NK-92 (cell line): ENCODE data around the gene LYSET.
A peak's percentile ranks its signal among the peaks of the same experiment; 100 is the strongest.
"Not testable (repeated sequence)": the region's sequence is repeated elsewhere in the genome, so short reads cannot be mapped to it uniquely, and the experiment has no call there.

Experiments used
- DNase-seq: peaks from one replicate; lab custom pipeline; 2025; ENCODE audit not compliant: unreplicated experiment; lab: John Stamatoyannopoulos, UW

LYSET gene, protein sequence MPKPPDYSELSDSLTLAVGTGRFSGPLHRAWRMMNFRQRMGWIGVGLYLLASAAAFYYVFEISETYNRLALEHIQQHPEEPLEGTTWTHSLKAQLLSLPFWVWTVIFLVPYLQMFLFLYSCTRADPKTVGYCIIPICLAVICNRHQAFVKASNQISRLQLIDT

DNA sequence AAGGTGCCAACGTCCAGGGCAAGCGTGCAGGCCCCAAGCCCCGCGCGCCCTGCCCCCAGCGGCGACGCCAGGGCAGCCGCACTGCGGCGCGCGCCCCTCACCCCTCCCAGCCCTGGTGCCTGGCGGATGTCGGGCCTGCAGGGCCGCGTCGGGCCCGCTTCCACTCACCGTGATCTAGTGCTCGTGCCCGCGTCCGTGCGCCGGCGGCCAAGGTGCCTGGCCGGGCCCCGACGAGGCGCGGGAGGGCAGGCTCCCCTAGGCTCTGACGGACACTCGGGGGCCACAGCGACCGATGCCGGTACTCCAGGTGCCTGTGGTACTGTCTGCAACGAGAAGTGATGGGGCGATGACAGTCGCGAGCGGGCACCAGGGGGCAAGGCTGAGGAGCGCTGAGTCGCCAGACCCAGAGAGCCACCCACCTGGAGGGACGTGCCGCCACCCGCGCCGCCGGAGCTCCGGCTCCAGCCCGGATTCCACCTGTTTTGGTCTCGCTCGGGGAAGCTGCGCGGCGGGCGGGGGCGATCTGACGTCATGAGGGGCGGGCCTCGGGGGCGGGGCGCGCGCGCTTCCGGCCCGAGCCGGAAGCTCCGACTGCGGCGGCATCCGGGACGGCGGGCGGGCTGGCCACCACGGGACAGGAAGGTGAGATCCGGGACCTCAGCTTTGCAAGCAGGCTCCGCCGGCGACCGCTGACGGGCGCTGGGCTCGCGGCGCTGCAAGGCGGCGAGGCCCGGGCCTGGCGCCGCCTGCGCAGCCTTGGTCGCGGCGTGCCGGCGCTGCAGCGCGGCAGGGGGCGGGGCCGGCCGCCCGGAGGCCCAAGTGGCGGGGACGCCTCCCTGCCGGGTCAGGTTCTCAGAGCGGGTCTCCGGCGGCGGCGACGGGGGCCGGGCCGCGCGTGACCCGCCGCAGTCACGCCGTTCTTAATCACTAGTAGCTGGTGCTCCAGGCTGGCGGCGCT lies at the start of gene LYSET, which contains the start of gene MOAP1:
Gene LYSET, plus strand, starts transcription at position 927 of the 958 bp plus-strand sequence. CDS start 89 bp downstream, outside the sequence.
Gene MOAP1, minus strand, starts transcription at position 507 of the 958 bp plus-strand sequence. CDS start 655 bp downstream, outside the sequence.
- DNase-seq = peak; percentile 32

DNA sequence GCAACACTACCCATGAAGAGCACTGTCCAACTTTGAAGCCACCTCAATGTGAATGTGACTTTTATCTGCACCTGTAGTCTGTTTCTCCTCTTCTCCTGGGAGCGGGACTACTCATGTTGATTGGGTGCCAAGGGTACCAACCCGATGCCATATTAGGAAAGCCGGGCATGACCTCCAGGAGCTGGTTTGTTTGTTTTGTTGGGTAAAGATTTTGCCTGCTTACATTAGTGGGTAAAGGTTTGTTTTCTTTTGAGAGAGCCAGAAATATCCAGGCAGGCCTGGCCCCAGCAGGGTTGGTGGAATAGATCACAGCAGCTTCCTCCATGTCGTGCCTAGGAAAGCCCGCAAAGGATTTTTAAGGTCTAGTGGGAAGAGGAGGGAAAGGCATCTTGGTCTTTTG lies 49.7 kb upstream of the LYSET start:
- DNase-seq = no peak

DNA sequence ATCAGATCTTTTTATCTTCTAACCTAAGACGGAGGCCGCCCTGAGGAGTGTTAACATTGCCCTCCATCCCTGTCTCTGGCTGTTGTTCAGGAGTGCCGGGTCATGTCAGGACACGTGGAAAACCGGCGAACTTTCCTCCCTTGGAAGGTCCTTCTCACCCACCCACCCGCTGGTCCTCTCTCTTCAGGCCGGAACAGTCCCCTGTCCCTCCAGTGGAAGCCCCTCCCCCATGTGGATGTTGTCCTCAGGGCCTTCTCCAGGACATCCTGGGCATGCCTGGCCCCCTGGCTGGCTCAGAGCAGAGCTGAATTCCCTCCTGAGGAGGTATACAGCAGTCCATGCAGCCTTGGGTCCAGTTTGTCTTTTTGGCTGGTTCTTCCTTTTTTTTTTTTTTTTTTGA lies 49.1 kb upstream of the LYSET start:
- DNase-seq = no peak

DNA sequence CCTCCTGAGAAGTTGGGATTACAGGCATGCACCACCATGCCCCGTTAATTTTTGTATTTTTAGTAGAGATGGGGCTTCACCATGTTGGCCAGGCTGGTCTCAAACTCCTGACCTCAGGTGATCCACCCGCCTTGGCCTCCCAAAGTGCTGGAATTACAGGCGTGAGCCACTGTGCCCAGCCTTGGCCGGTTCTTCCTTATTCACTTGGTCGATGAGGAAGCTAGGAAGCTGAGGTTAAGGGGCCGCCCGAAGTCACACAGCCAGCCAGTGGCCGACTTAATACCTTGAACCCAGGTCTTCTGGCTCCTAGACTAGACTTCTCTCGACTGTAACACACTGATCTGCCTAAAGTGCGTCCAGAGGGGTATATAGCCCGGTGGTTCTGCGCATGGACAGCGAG lies 48.6 kb upstream of the LYSET start:
- not testable (repeated sequence) for DNase-seq

DNA sequence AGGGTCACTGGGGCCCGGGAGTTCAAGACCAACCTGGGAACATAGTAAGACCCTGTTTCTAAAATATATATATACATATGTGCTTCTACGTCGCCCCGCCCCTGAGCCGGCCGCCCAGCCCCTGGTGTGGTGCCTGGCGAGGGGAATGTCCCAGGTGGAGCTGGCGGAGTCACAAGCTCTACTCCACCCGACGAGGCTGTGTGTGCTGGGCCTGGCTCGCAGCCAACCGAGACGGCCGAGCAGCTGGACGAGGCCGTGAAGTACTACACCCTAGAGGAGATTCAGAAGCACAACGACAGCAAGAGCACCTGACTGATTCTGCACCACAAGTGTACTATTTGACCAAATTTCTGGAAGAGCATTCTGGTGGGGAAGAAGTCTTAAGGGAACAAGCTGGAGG lies 47.3 kb upstream of the LYSET start:
- DNase-seq = no peak

DNA sequence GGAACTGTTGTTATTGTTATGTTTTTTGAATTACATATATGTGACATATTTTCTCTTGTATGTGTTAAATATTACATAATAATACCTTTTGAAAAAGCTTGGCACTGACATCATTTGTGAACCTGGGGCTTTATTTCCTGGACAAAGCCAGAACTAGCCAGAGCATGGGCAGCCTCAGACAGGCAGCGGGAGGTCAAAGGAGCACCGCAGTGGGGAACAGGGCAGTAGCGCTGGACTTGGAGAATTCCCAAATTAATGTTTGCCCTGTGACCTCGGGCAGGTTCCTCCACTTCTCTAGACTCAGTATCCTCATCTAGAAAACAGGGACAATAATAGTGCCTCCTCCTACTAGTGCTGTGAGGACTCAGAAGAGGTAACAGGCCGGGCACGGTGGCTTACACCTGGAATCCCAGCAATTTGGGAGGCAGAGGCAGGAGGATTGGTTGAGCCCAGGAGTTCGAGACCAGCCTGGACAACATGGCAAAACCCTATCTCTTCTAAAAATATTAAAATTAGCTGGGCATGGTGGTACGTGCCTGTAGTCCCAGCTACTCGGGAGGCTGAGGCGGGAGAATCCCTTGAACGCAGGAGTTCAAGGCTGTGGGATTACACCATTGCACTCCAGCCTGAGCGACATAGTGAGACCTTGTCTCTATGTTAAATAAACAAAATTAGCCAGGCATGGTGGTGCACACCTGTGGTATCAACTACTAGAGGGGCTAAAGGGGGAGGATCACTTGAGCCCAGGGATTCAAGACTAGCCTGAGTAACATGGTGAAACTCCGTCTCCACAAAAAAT lies 42.1 kb upstream of the LYSET start:
- DNase-seq = no peak

DNA sequence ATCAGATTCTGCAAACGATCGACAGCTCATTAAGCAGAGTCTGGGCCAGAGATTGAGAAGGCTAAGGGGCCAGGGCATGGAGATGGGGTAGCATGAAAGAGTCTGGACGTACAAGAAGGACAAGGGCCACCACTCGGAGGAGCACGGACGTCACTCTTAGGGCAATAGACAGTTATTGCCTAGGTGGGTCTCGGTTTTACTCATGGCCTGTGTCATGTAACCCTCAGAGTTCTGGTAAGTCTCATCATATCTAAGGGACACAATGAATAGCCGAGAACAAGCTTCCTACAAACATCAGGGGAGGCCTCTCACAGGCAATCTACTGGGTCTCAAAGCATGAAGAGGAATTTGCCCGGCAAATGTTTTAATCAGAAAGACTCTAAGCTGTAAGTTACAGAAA lies 39.0 kb upstream of the LYSET start:
- DNase-seq = no peak

DNA sequence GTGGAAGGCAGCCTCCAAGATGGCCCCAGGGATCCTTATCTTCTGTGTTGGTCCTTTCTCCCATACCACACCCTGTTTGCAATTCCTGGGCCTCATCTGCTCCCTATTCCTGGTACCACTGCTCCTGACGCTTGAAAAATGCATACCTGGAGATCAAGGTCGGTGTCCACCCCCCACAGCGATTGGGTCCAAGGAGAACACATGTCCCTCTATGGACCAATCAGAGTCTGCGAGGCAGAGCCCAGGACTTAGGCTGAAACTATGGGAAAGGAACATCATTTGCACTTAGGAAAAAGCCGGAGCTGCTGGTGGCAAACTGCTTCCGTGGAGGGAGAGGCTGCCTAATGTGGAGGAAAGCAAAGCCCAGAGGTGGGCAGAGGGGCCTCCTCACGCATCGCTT lies 36.1 kb upstream of the LYSET start:
- no peak for DNase-seq

DNA sequence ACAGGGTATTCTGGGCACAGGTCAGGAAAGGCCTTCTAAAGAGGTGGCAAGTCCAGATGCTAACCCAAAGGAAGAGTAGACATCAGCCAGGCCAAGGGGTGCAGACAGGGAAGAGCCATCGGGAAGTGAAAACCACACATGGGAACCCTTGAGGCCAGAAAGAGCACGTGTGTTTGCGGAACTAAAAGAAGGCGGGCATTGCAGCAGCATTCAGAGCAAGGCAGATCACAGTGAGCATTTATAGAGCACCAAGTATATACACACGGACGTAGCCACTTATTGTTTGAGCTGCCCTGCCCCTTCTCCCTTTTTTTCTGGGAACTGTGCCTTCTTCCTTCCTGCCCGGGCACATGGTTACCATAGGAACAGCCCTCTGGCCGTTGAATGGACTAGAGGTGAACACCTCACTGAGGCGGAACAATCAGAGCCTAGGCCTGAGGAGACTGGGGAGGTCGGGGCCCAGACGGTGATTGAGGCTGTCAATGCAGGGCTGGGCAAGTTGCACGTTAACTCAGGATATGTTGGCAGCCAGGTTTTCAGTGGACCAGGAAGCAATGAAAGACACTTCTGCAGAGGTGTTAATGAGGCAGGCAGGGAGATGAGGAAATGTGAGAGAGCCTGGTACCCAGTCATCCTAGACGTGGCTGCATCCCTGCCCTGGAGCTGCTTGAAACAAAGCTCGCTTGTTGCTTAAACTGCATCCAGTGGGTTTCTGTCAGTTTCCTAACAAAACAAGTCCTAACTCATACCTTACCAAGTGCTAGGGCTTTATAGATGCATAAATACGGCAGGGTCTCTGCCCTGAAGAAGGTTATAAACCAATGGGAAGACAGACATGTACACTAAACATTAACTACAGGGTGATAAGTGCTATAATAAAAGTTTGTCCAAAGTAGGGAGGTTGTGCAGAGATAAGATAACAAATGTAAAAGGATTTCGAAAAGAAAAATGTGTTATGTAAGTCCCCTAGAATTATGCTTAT lies 34.6 kb upstream of the LYSET start:
- no peak for DNase-seq

DNA sequence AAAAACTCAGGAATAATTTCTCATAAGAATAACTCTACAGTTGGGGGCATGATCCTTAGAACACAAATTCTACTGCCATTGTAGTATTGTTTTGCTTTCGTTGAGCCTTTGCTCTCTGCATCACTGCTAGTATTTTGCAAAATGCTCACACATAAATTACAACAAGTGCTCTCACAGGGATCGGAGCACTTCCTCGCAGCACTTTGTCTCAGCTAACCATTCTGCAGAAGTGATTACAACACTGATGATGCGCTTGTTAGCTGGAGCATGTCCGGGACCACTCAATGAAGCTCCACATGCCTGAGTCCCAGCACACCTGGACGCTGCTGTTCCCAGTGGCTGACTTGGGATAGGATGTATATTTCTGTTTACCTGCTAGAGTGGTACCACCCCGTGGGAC lies 32.0 kb upstream of the LYSET start:
- DNase-seq = no peak

DNA sequence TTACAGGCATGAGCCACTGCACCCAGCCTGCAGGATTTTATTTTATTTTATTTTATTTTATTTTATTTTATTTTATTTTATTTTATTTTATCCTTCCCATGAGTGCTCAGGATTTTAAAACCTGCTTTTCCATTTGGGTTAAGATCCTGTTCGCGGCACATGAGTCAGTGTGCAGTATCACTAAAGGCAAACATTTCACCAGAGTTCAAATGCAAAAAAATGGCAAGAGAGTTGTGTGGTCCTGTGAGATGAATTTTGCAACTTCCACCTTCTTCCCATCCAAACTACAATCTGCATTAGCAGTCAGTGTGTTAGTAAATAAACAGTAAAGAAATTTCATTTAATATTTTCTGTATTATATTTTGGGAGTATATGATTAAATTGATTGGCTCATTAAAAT lies 29.4 kb upstream of the LYSET start:
- DNase-seq = no peak

DNA sequence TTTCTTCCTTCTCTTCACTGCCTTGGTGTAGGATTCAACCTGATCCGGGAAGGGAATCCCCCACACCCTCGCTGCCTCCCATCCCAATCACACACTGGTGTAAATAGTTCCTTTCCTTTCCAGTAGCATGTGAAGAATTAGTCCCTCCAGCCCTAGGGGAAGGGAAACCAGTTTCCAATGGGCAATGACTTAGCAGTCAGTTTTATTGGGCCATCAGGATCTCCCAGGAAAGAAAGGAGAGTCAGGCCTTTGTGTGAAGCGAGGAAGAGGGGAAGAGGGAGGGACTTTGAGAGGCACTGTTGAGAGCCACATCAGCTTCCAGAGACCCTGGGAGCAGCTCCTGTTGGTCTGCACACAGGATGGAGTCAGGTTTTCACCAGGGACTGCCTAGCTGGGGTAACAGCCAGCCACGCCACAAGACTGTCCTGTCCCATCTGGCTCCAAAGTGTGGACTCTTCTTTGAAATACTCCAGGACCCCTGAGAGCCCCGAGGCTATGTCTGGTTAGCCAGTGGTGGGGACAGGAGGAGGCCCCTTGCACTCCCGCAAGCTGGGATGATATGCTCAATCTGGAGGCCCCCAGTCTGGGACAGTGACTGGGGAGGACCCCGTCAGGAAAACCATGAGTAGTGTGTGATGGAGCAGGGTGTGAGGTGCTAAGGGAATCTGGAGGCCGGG lies 28.3 kb upstream of the LYSET start:
- no peak for DNase-seq

DNA sequence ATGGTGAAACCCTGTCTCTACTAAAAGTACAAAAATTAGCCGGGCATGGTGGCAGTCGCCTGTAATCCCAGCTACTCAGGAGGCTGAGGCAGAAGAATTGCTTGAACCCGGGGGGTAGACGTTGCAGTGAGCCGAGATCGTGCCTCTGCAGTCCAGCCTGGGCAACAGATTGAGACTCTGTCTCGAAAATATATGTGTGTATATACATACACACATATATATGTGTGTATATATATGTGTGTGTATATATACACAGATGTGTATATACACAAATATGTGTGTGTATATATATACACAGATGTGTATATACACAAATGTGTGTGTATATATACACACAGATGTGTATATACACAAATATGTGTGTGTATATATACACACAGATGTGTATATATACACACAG lies 26.8 kb upstream of the LYSET start:
- DNase-seq = not testable (repeated sequence)

DNA sequence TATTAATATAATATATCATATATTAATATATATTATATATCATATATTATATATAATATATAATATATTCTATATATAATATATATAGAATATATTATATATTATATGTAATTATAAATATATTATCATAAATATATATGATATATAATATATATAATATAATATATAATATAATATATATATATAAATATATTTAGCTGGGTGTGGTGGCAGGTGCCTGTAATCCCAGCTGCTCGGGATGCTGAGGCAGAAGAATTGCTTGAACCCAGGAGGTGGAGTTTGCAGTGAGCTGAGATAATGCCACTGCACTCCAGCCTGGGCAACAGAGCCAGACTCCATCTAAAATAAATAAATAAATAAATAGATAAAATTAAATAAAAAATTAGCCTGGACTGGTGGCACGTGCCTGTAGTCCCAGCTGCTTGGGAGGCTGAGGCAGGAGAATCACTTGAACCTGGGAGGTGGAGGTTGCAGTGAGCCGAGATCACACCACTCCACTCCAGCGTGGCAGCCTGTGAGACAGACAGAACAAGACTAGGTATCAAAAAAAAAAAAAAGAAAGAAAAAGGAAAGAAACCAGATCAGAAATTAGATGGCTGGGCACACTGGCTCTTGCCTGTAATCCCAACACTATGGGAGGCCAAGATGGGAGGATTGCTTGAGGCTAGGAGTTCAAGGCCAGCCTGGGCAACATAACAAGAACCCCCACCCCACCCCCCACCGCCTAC lies 25.3 kb upstream of the LYSET start:
- not testable (repeated sequence) for DNase-seq

DNA sequence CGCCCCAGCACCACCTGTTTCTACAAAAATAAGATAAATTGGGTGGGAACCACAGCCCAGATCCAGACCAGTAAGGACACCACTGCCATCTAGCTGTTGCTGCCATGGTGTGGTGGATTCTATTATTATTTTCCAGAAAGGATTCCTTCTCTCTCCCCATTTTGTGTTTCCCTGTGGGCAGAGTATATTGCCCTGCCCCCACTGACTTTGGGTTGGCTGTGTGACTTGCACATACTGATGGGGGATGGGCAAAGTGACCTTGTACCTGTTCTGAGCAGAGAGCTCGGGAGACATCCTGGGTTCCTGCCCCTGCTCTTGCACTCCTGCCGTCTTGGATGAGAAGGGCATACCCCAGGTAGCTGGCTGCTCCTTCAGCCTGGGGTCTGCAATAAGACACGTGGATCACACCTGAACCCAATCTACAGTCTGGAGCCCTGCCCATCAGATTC lies 24.7 kb upstream of the LYSET start:
- DNase-seq = no peak

DNA sequence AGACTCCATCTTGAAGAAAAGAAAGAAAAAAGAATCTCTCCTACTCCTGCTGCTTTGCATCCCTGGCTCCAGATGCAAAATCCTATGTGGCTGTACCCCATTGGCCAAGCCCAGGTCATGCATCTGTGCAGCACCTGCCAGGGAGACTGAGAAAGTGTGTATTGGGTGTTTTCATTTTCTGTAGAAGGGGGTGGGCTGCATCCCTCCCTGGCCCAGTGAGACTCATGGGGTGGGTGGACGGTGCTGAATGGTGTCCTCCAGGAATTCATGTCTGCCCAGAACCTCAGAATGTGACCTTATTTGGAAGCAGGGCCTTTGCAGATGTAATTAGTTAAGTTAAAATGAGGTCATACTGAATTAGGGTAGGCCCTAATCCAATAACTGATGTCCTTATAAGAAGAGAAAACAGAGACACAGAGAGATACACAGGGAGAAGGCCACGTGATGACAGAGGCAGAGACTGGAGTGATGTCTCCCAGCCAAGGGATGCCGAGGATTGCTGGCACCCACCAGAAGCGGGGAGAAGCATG lies 23.6 kb upstream of the LYSET start:
- DNase-seq = no peak

DNA sequence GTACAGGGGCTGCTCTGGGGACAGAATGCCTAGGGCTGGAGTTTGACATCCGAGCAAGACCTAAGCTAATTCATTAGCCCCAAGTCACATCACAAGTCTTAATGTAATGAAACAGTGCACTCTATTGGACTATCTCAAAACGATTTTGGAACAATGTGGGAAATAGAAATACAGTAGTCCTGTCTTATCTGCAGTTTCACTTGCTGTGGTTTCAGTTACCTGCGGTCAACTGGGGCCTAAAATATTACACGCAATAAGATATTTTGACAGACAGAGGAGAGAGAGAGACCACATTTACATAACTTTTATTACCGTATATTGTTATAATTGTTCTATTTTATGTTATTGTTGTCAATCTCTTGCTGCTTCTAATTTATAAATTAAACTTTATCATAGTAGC lies 21.6 kb upstream of the LYSET start:
- no peak for DNase-seq
